Measurements from ENCODE around the gene OR2T5. TPM values are rescaled to one million over a fixed set of nuclear protein-coding genes. Genes with fewer than 3 reads are reported as not detected.
"Not testable (repeated sequence)": the region's sequence is repeated elsewhere in the genome, so short reads cannot be mapped to it uniquely, and the experiment has no call there.

OR2T5 gene
- total RNA-seq, 4 donors from 2014 or later, result not detected

GRCh38 chr1:248471154-248471553 is 17.2 kb upstream of the OR2T5 start:
- Histone ChIP-seq H3K27ac (no peak overlapping the region), H3K4me1 (no peaks in the 10 kb centered on the region), H3K27me3 (no peaks in the 10 kb centered on the region), H3K4me3 (no peak overlapping the region), H3K36me3 (no peaks in the 10 kb centered on the region), H3K9me3 (no peaks in the 10 kb centered on the region)
- no peak for ATAC-seq
- 79 to 84% methylated on average over 4 of the region's 4 CpGs for WGBS, 2 donors (ENCODE audit: low coverage in 1 of 2)
- TF ChIP-seq POLR2A (IDR thresholded peaks at IDR 0.05) (no peak), POLR2AphosphoS5 (IDR thresholded peaks at IDR 0.05) (no peak), CTCF (IDR thresholded peaks at IDR 0.05) (no peak), EP300 (IDR thresholded peaks at IDR 0.05) (no peak)

- H3K27me3 ChIP-seq, H3K9me3 ChIP-seq, H3K4me1 ChIP-seq, H3K4me3 ChIP-seq, H3K36me3 ChIP-seq, ATAC-seq, H3K27ac ChIP-seq: not testable (repeated sequence)
- 36 to 53% methylated on average over 2 of the region's 2 CpGs for WGBS, 2 donors (ENCODE audit: low coverage in 1 of 2)
These were observed 16.3 kb upstream of the OR2T5 start for GRCh38 chr1:248472111-248472510.

- H3K27ac ChIP-seq, ATAC-seq, H3K27me3 ChIP-seq, H3K9me3 ChIP-seq, H3K4me3 ChIP-seq, H3K36me3 ChIP-seq, H3K4me1 ChIP-seq: not testable (repeated sequence)
- WGBS, 2 donors (ENCODE audit: low coverage in 1 of 2), result 69 to 90% methylated on average over 1 of the region's 2 CpGs
These were observed 15.3 kb upstream of the OR2T5 start, which contains the start of gene OR2T3 for GRCh38 chr1:248473051-248473450. Gene OR2T3, plus strand, starts transcription at chr1:248473351. Its CDS starts 0 bp downstream, at chr1:248473351.

- H3K4me1 ChIP-seq, H3K9me3 ChIP-seq, ATAC-seq, H3K4me3 ChIP-seq, H3K27ac ChIP-seq, H3K27me3 ChIP-seq, H3K36me3 ChIP-seq: not testable (repeated sequence)
- no CpG with 5 or more reads among the region's 1 CpG for WGBS, 2 donors (ENCODE audit: low coverage in 1 of 2)
These were observed 12.7 kb upstream of the OR2T5 start for GRCh38 chr1:248475660-248476059.

- 63 to 68% methylated on average over 11 to 12 of the region's 13 CpGs for WGBS, 2 donors (ENCODE audit: low coverage in 1 of 2)
- not testable (repeated sequence) for H3K27ac ChIP-seq, ATAC-seq, H3K36me3 ChIP-seq, H3K27me3 ChIP-seq, H3K9me3 ChIP-seq, H3K4me1 ChIP-seq, H3K4me3 ChIP-seq
These were observed 6.5 kb upstream of the OR2T5 start for GRCh38 chr1:248481686-248482579.

- H3K27ac ChIP-seq, H3K4me3 ChIP-seq, H3K27me3 ChIP-seq, H3K4me1 ChIP-seq, ATAC-seq, H3K36me3 ChIP-seq, H3K9me3 ChIP-seq: not testable (repeated sequence)
- WGBS, 2 donors (ENCODE audit: low coverage in 1 of 2), result no CpG with 5 or more reads among the region's 5 CpGs
These were observed 8.3 kb downstream of the OR2T5 start for GRCh38 chr1:248496661-248497060.

GRCh38 chr1:248500305-248501035 is 12.1 kb downstream of the OR2T5 start:
- not testable (repeated sequence) for ATAC-seq, H3K27me3 ChIP-seq, H3K4me3 ChIP-seq, H3K36me3 ChIP-seq, H3K4me1 ChIP-seq, H3K9me3 ChIP-seq, H3K27ac ChIP-seq
- no CpG with 5 or more reads among the region's 2 CpGs for WGBS, 2 donors (ENCODE audit: low coverage in 1 of 2)

- not testable (repeated sequence) for H3K27me3 ChIP-seq, H3K27ac ChIP-seq, H3K4me3 ChIP-seq, H3K9me3 ChIP-seq, H3K4me1 ChIP-seq, H3K36me3 ChIP-seq, ATAC-seq
- WGBS, 2 donors (ENCODE audit: low coverage in 1 of 2), result no CpG with 5 or more reads among the region's 2 CpGs
These were observed 19.4 kb downstream of the OR2T5 start, which contains the start of gene OR2G6 for GRCh38 chr1:248507773-248508172. Gene OR2G6, plus strand, starts transcription at chr1:248508073. Its CDS starts 13,574 bp downstream, at chr1:248521647.

- not testable (repeated sequence) for H3K27me3 ChIP-seq, H3K36me3 ChIP-seq, H3K4me1 ChIP-seq, H3K9me3 ChIP-seq, H3K27ac ChIP-seq, H3K4me3 ChIP-seq, ATAC-seq
These were observed 21.8 kb downstream of the OR2T5 start for GRCh38 chr1:248510217-248510616.
